Astrocyte (in vitro differentiated cells and primary cell): ENCODE measurements around the gene BLOC1S4.

Source experiments
- CTCF ChIP-seq: IDR thresholded peaks from 2 replicates; pipeline ENCODE4 v1.5.1; 2011; ENCODE audit warnings: low read depth, mild to moderate bottlenecking, inconsistent platforms, low read length, moderate library complexity; ENCODE audit not compliant: insufficient read depth
- EZH2 ChIP-seq: IDR thresholded peaks from 2 replicates; pipeline ENCODE4 v1.6.1; 2012; ENCODE audit warnings: mild to moderate bottlenecking, low read length, inconsistent platforms; ENCODE audit not compliant: insufficient read depth

GRCh38 chr4:6723851-6724250 is 7.9 kb downstream of the BLOC1S4 start:
- no peak for TF ChIP-seq CTCF
- no peak for TF ChIP-seq EZH2
